ENCODE data around the gene KCNH4.

The KCNH4 gene

DNA sequence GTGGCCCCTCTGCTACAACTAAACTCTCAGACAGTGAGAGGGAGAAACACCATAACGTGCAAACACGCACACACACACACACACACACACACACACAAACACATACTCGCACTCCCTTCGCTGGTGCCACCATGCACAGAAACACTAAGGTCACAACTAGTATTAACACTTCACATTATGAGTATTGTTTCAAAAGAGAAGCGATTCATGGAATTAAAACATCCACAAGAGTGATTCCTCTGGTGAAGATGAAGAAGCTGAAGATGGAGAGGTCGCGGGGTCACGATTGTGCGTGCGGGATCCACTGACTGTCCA, 20.5 kb upstream of the KCNH4 start:
- Histone ChIP-seq H3K4me2 (no peak overlapping the region), H3K4me3 (IDR thresholded peaks at IDR 0.05; ENCODE audit: insufficient read depth, low read depth, low read length) (no peak overlapping the region), H4K20me1 (ENCODE audit: insufficient read depth) (no peaks in the 10 kb centered on the region), H3K9ac (no peak overlapping the region), H3K79me2 (ENCODE audit: insufficient read depth, low read depth) (no peaks in the 10 kb centered on the region), H3K4me1 (ENCODE audit: low read depth, poor library complexity, severe bottlenecking) (no peaks in the 10 kb centered on the region), H3K27ac (no peak overlapping the region), H2AFZ (ENCODE audit: low read depth) (no peak overlapping the region), H3K36me3 (ENCODE audit: insufficient read depth) (no peaks in the 10 kb centered on the region), H3K27me3 (ENCODE audit: insufficient read depth, low read depth) (no peaks in the 10 kb centered on the region)
- TF ChIP-seq, protein P1, sequence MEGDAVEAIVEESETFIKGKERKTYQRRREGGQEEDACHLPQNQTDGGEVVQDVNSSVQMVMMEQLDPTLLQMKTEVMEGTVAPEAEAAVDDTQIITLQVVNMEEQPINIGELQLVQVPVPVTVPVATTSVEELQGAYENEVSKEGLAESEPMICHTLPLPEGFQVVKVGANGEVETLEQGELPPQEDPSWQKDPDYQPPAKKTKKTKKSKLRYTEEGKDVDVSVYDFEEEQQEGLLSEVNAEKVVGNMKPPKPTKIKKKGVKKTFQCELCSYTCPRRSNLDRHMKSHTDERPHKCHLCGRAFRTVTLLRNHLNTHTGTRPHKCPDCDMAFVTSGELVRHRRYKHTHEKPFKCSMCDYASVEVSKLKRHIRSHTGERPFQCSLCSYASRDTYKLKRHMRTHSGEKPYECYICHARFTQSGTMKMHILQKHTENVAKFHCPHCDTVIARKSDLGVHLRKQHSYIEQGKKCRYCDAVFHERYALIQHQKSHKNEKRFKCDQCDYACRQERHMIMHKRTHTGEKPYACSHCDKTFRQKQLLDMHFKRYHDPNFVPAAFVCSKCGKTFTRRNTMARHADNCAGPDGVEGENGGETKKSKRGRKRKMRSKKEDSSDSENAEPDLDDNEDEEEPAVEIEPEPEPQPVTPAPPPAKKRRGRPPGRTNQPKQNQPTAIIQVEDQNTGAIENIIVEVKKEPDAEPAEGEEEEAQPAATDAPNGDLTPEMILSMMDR (conservative IDR thresholded peaks at IDR 0.05; ENCODE audit: low read depth, low read length), result no peak

DNA sequence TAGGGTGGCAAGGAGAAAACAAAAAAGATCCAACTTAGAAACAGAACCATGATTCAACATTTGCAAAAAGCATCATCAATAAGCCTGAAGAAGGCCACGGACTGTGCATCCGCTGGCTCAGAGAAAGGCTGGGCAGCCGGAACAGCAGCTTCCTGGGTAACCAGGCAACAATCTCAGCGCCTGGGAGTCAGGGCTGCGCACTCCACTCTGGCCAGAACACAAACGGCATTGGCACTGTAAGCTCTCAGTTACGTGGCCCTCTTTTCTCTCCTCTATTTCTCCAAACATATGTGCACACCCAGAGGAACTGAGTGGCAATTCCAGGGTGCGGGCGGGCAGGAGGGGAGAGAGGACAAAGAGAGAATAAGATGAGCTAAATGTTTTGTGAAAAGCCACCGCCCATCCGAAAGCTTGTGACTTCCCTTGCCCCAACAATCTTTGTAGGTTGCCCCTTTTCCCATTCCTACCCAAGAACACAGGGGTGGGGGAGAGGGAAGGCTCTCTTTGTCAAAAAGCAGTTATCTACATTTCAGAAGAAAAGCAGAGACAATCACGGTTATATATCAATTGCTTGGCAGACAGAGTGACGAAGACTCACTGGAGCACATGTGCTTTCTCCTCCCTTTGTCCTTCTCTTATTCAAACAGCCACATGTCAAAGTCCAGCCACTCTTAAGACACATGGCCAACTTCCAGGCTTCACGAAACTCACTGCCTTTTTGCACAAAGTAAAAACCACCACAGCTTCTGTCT, 19.9 kb upstream of the KCNH4 start:
- TF ChIP-seq, protein P1 (conservative IDR thresholded peaks at IDR 0.05; ENCODE audit: low read depth, low read length), result no peak
- H3K27me3 ChIP-seq (ENCODE audit: insufficient read depth, low read depth), result no peaks in the 10 kb centered on the region
- no peak overlapping the region for H3K9ac ChIP-seq
- no peak overlapping the region for H2AFZ ChIP-seq (ENCODE audit: low read depth)
- H3K4me2 ChIP-seq, result no peak overlapping the region
- H3K4me1 ChIP-seq (ENCODE audit: low read depth, poor library complexity, severe bottlenecking), result no peaks in the 10 kb centered on the region
- H3K27ac ChIP-seq, result no peak overlapping the region
- H3K79me2 ChIP-seq (ENCODE audit: insufficient read depth, low read depth), result no peaks in the 10 kb centered on the region
- H3K4me3 ChIP-seq (IDR thresholded peaks at IDR 0.05; ENCODE audit: insufficient read depth, low read depth, low read length), result no peak overlapping the region
- no peaks in the 10 kb centered on the region for H4K20me1 ChIP-seq (ENCODE audit: insufficient read depth)
- H3K36me3 ChIP-seq (ENCODE audit: insufficient read depth), result no peaks in the 10 kb centered on the region

GRCh38 chr17:42199416-42200011, 18.6 kb upstream of the KCNH4 start:
- Histone ChIP-seq H3K27me3 (ENCODE audit: insufficient read depth, low read depth) (no peaks in the 10 kb centered on the region), H3K4me3 (IDR thresholded peaks at IDR 0.05; ENCODE audit: insufficient read depth, low read depth, low read length) (no peak overlapping the region), H3K27ac (no peak overlapping the region), H4K20me1 (ENCODE audit: insufficient read depth) (no peaks in the 10 kb centered on the region), H3K36me3 (ENCODE audit: insufficient read depth) (no peaks in the 10 kb centered on the region), H3K4me1 (ENCODE audit: low read depth, poor library complexity, severe bottlenecking) (peaks cover 5% of the 10 kb centered on the region), H2AFZ (ENCODE audit: low read depth) (no peak overlapping the region), H3K79me2 (ENCODE audit: insufficient read depth, low read depth) (no peaks in the 10 kb centered on the region), H3K4me2 (no peak overlapping the region), H3K9ac (no peak overlapping the region)
- TF ChIP-seq, protein P1 (conservative IDR thresholded peaks at IDR 0.05; ENCODE audit: low read depth, low read length), result no peak

DNA sequence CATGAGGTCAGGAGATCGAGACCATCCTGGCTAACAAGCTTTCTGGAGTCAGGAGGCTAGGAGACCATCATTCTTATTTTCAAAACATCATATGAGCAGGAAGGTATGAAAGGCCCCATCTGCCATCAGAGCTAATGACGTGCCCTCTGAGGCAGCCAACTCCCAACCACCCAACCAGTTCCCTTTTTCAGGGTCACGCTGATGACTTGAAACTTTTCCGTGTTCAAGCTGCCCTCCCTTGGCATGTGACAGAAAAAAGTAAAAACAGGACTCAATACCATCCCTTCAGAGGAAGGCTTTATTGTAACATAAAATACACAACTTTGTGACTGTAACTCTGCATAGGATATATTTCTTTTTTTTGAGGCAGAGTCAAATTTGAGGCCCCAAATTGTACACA, 18.0 kb upstream of the KCNH4 start:
- Histone ChIP-seq H3K4me3 (IDR thresholded peaks at IDR 0.05; ENCODE audit: insufficient read depth, low read depth, low read length) (no peak overlapping the region), H3K36me3 (ENCODE audit: insufficient read depth) (no peaks in the 10 kb centered on the region), H3K27ac (no peak overlapping the region), H3K79me2 (ENCODE audit: insufficient read depth, low read depth) (no peaks in the 10 kb centered on the region), H2AFZ (ENCODE audit: low read depth) (no peak overlapping the region), H3K9ac (no peak overlapping the region), H3K4me2 (no peak overlapping the region), H3K27me3 (ENCODE audit: insufficient read depth, low read depth) (no peaks in the 10 kb centered on the region), H4K20me1 (ENCODE audit: insufficient read depth) (no peaks in the 10 kb centered on the region), H3K4me1 (ENCODE audit: low read depth, poor library complexity, severe bottlenecking) (peaks cover 6% of the 10 kb centered on the region)
- TF ChIP-seq, protein P1 (conservative IDR thresholded peaks at IDR 0.05; ENCODE audit: low read depth, low read length), result no peak

Measured in KMS-11 (cell line).